Loucy (cell line): ENCODE data around the gene MACROD1.

Experiments used
- H2AFZ ChIP-seq: fragments of 200-600 bp; sonication (generic); 2 replicates; pipeline ENCODE4 v1.6.0; 2016; ENCODE audit warnings: antibody characterized with exemption, mild to moderate bottlenecking, low read length, moderate library complexity
- H3F3A ChIP-seq: fragments of 200-600 bp; 2 replicates; pipeline ENCODE4 v1.6.0; 2016; ENCODE audit warnings: antibody characterized with exemption, low read depth, mild to moderate bottlenecking
- H3K27me3 ChIP-seq: fragments of 200-600 bp; sonication (generic); 2 replicates; pipeline ENCODE4 v1.6.1; 2014; ENCODE audit warnings: low read length, mild to moderate bottlenecking; ENCODE audit not compliant: insufficient read depth, poor library complexity, severe bottlenecking
- H3K36me3 ChIP-seq: fragments of 200-600 bp; sonication (generic); 2 replicates; pipeline ENCODE4 v1.6.1; 2016; ENCODE audit warnings: low read length; ENCODE audit not compliant: insufficient read depth
- H3K4me1 ChIP-seq: fragments of 200-600 bp; sonication (generic); 2 replicates; pipeline ENCODE4 v1.5.1; 2014; ENCODE audit warnings: low read length, mild to moderate bottlenecking; ENCODE audit not compliant: insufficient read depth, poor library complexity, severe bottlenecking
- H3K4me2 ChIP-seq: fragments of 200-600 bp; sonication (generic); 2 replicates; pipeline ENCODE4 v1.6.0; 2014; ENCODE audit warnings: antibody characterized with exemption, low read length, low read depth, mild to moderate bottlenecking; ENCODE audit not compliant: poor library complexity, severe bottlenecking
- H3K4me3 ChIP-seq: fragments of 200-600 bp; sonication (generic); 2 replicates; pipeline ENCODE4 v1.5.1; 2014; ENCODE audit warnings: low read length, mild to moderate bottlenecking, mixed read lengths; ENCODE audit not compliant: poor library complexity, severe bottlenecking
- H3K79me2 ChIP-seq: fragments of 200-600 bp; sonication (generic); 2 replicates; pipeline ENCODE4 v1.6.1; 2014; ENCODE audit warnings: low read length; ENCODE audit not compliant: insufficient read depth
- H3K9ac ChIP-seq: fragments of 200-600 bp; sonication (generic); 2 replicates; pipeline ENCODE4 v1.6.0; 2014; ENCODE audit warnings: mild to moderate bottlenecking, low read depth, low read length, moderate library complexity; ENCODE audit not compliant: poor library complexity, severe bottlenecking
- H3K9me2 ChIP-seq: fragments of 200-600 bp; sonication (generic); replicated peaks from 2 replicates; pipeline ENCODE4 v1.6.1; 2016; ENCODE audit warnings: low read depth, low read length, mixed read lengths
- H3K9me3 ChIP-seq: fragments of 200-600 bp; sonication (generic); 2 replicates; pipeline ENCODE4 v1.6.1; 2014; ENCODE audit warnings: mild to moderate bottlenecking, antibody characterized with exemption, low read length, low read depth; ENCODE audit not compliant: insufficient read depth
- H4K20me1 ChIP-seq: fragments of 200-600 bp; sonication (generic); 2 replicates; pipeline ENCODE4 v1.6.0; 2014; ENCODE audit warnings: antibody characterized with exemption, low read length, mild to moderate bottlenecking; ENCODE audit not compliant: insufficient read depth, poor library complexity, severe bottlenecking
- CTCF ChIP-seq: fragments of 200-600 bp; sonication (generic); conservative IDR thresholded peaks from 2 replicates; pipeline ENCODE4 v1.5.1; 2014; ENCODE audit warnings: mild to moderate bottlenecking, antibody characterized with exemption, low read length
- EZH2phosphoT487 ChIP-seq: fragments of 200-600 bp; IDR thresholded peaks from 2 replicates; pipeline ENCODE4 v1.6.1; 2018; ENCODE audit warnings: antibody characterized with exemption, mild to moderate bottlenecking, moderate library complexity, borderline replicate concordance

Gene MACROD1

DNA sequence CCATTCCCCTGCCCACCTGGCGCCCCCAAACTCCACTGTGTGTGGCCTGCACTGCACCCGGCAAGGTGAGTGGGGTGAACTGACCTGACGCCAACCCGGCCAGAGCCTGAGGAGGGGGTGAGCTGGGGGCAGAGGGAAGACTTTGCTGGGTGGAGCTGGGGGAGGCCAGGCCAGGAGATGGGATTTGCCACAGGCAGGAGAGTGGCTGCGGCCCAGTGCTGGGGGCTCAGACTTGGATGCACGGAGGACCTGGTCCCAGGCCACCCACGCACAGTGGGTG lies 148.0 kb downstream of the MACROD1 start:
- no peak overlapping the region for H3K9ac ChIP-seq
- no peaks in the 10 kb centered on the region for H3K36me3 ChIP-seq
- H3K27me3 ChIP-seq, result no peaks in the 10 kb centered on the region
- no peak overlapping the region for H2AFZ ChIP-seq
- TF ChIP-seq EZH2phosphoT487 (no peak), CTCF (no peak)
- no peaks in the 10 kb centered on the region for H3K9me2 ChIP-seq
- H3K4me1 ChIP-seq, result no peaks in the 10 kb centered on the region
- no peaks in the 10 kb centered on the region for H3K79me2 ChIP-seq
- no peaks in the 10 kb centered on the region for H3K9me3 ChIP-seq
- H3K4me2 ChIP-seq, result no peak overlapping the region
- H4K20me1 ChIP-seq, result no peaks in the 10 kb centered on the region
- no peak overlapping the region for H3K4me3 ChIP-seq
- no peaks in the 10 kb centered on the region for H3F3A ChIP-seq

- no peak for TF ChIP-seq EZH2phosphoT487
- no peak for TF ChIP-seq CTCF
- Histone ChIP-seq H3K27me3 (no peaks in the 10 kb centered on the region), H3K79me2 (no peaks in the 10 kb centered on the region), H3K4me1 (no peaks in the 10 kb centered on the region), H3K9me2 (no peaks in the 10 kb centered on the region), H3K9me3 (no peaks in the 10 kb centered on the region), H2AFZ (no peak overlapping the region), H4K20me1 (no peaks in the 10 kb centered on the region), H3K36me3 (no peaks in the 10 kb centered on the region), H3F3A (no peaks in the 10 kb centered on the region), H3K4me2 (no peak overlapping the region), H3K9ac (no peak overlapping the region), H3K4me3 (no peak overlapping the region)
Measured at GRCh38 chr11:64015935-64016845, 149.7 kb downstream of the MACROD1 start.

DNA sequence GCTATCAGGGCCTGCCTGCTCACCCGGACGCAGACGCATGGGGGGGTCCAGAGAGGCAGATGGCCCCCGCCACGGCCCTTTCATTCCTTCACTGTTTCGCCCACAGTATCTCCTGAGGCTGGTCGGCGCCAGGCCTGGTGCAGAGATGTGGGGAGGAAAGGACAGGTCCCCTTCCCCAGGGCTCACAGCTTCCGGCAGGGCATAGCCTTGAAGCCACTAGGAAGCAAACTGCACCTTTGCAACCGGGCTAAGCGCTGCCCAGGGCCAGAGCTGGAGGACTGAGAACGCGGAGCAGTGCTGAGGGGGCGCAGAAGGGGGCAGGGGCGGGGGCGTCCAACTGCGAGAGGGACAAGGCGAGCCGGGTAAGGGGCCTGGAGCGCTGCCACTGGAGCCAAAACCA lies 150.4 kb downstream of the MACROD1 start:
- H3K79me2 ChIP-seq, result no peaks in the 10 kb centered on the region
- no peak overlapping the region for H3K9ac ChIP-seq
- H3K36me3 ChIP-seq, result no peaks in the 10 kb centered on the region
- TF ChIP-seq EZH2phosphoT487 (no peak), CTCF (no peak)
- no peak overlapping the region for H2AFZ ChIP-seq
- no peaks in the 10 kb centered on the region for H3K9me3 ChIP-seq
- no peaks in the 10 kb centered on the region for H3K9me2 ChIP-seq
- H3K4me3 ChIP-seq, result no peak overlapping the region
- H3F3A ChIP-seq, result no peaks in the 10 kb centered on the region
- H3K4me2 ChIP-seq, result no peak overlapping the region
- no peaks in the 10 kb centered on the region for H3K27me3 ChIP-seq
- no peaks in the 10 kb centered on the region for H3K4me1 ChIP-seq
- H4K20me1 ChIP-seq, result no peaks in the 10 kb centered on the region
